ENCODE results near the gene SDS.

DNA sequence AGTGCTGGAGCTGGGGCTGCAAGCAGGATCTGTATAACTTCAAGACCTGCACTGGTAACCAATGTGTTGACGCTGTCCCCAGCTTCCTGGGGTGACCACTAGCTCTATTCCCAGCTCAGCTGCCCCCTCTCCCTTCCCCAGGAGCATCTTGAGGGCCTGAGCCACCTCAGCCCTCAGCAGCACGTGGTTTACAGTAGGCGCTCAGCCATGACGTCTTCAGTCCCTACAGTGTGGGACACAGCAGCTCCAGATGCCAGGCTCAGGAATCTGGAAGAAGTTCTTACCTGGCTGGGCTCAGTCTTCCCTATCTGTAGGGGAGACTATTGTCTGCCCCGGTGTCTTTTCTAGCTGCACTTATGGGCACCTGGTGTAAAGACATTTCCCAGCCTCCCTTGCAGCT, 8.6 kb downstream of the SDS start:
- TF ChIP-seq, protein P1, sequence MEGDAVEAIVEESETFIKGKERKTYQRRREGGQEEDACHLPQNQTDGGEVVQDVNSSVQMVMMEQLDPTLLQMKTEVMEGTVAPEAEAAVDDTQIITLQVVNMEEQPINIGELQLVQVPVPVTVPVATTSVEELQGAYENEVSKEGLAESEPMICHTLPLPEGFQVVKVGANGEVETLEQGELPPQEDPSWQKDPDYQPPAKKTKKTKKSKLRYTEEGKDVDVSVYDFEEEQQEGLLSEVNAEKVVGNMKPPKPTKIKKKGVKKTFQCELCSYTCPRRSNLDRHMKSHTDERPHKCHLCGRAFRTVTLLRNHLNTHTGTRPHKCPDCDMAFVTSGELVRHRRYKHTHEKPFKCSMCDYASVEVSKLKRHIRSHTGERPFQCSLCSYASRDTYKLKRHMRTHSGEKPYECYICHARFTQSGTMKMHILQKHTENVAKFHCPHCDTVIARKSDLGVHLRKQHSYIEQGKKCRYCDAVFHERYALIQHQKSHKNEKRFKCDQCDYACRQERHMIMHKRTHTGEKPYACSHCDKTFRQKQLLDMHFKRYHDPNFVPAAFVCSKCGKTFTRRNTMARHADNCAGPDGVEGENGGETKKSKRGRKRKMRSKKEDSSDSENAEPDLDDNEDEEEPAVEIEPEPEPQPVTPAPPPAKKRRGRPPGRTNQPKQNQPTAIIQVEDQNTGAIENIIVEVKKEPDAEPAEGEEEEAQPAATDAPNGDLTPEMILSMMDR (IDR thresholded peaks at IDR 0.05), result no peak
- TF ChIP-seq POLR2A (IDR thresholded peaks at IDR 0.05), result no peak
- no peak for TF ChIP-seq EP300 (IDR thresholded peaks at IDR 0.05)
- no peak for TF ChIP-seq POLR2AphosphoS5 (IDR thresholded peaks at IDR 0.05)

All from sigmoid colon (tissue), 4 donors.